ENCODE data around the gene HSDL1.
A peak's percentile ranks its signal among the peaks of the same experiment; 100 is the strongest.
"Not testable (repeated sequence)": the region's sequence is repeated elsewhere in the genome, so short reads cannot be mapped to it uniquely, and the experiment has no call there.

Gene HSDL1

GRCh38 chr16:84137769-84138357 is 7.1 kb downstream of the HSDL1 start:
- no peak for DNase-seq

GRCh38 chr16:84137287-84137686 is 7.7 kb downstream of the HSDL1 start:
- DNase-seq: no peak

GRCh38 chr16:84136331-84137125 is 8.4 kb downstream of the HSDL1 start:
- no peak for DNase-seq

- DNase-seq: no peak
Observed at GRCh38 chr16:84132527-84133285, 12.3 kb downstream of the HSDL1 start.

- no peak for DNase-seq
Observed at GRCh38 chr16:84131117-84131516, 13.9 kb downstream of the HSDL1 start.

- DNase-seq: no peak
Observed at GRCh38 chr16:84124257-84125073, 20.5 kb downstream of the HSDL1 start.

- DNase-seq: no peak
Observed at GRCh38 chr16:84121007-84121406, 24.0 kb downstream of the HSDL1 start.

GRCh38 chr16:84120023-84120422 is 25.0 kb downstream of the HSDL1 start:
- DNase-seq: no peak

GRCh38 chr16:84119368-84119767 is 25.6 kb downstream of the HSDL1 start:
- DNase-seq: no peak

- not testable (repeated sequence) for DNase-seq
Observed at GRCh38 chr16:84118315-84118714, 26.7 kb downstream of the HSDL1 start.

GRCh38 chr16:84117494-84117843 is 27.5 kb downstream of the HSDL1 start:
- DNase-seq: no peak

GRCh38 chr16:84116720-84117493 is 28.1 kb downstream of the HSDL1 start, which contains the start of gene MBTPS1:
TSS of gene MBTPS1 (minus strand) at chr16:84116942. CDS start at chr16:84101783, 15,159 bp downstream.
- DNase-seq: peak; percentile 89 to 97

- DNase-seq: peak in 1 of 2 experiments; percentile 72
Observed at GRCh38 chr16:84115919-84116719, 28.9 kb downstream of the HSDL1 start.

GRCh38 chr16:84111949-84112348 is 33.0 kb downstream of the HSDL1 start:
- not testable (repeated sequence) for DNase-seq

- DNase-seq: no peak
Observed at GRCh38 chr16:84111525-84111924, 33.5 kb downstream of the HSDL1 start.

GRCh38 chr16:84110527-84110926 is 34.5 kb downstream of the HSDL1 start:
- DNase-seq: no peak

GRCh38 chr16:84109598-84110335 is 35.2 kb downstream of the HSDL1 start:
- no peak for DNase-seq

- DNase-seq: no peak
Observed at GRCh38 chr16:84107921-84108320, 37.1 kb downstream of the HSDL1 start.

GRCh38 chr16:84105948-84106740 is 38.8 kb downstream of the HSDL1 start:
- DNase-seq: no peak
